ENCODE measurements around the gene CAPZA2. TPM values are rescaled to one million over a fixed set of nuclear protein-coding genes. Genes with fewer than 3 reads are reported as not detected.

Gene CAPZA2
- total RNA-seq, 4 donors from 2014 or later, result 115 to 152 (median 125) TPM

DNA sequence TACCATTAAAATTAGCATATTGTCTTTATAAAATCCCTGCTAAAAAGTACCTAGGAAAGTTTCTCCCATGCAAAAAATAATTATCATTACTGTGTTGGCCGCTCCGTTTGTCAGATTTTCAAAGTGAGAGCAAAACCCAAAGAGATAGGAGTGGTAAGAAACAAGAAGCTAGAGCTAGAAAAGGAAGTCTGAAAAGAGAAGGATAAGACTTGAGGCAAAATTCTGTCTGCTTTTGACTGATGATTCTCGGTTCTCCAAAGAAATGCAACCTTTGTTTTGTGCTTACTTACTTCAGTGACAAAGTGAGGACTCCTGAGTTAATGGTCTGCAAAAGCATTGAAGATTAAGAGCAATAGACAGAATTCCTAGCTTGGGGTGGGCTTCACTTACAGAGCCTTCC lies 33.3 kb upstream of the CAPZA2 start:
- TF ChIP-seq, protein P1, sequence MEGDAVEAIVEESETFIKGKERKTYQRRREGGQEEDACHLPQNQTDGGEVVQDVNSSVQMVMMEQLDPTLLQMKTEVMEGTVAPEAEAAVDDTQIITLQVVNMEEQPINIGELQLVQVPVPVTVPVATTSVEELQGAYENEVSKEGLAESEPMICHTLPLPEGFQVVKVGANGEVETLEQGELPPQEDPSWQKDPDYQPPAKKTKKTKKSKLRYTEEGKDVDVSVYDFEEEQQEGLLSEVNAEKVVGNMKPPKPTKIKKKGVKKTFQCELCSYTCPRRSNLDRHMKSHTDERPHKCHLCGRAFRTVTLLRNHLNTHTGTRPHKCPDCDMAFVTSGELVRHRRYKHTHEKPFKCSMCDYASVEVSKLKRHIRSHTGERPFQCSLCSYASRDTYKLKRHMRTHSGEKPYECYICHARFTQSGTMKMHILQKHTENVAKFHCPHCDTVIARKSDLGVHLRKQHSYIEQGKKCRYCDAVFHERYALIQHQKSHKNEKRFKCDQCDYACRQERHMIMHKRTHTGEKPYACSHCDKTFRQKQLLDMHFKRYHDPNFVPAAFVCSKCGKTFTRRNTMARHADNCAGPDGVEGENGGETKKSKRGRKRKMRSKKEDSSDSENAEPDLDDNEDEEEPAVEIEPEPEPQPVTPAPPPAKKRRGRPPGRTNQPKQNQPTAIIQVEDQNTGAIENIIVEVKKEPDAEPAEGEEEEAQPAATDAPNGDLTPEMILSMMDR (IDR thresholded peaks at IDR 0.05), result no peak
- DNase-seq (ENCODE audit: low spot score) (no peak), ATAC-seq (ENCODE audit: low FRiP score) (no peak)

DNA sequence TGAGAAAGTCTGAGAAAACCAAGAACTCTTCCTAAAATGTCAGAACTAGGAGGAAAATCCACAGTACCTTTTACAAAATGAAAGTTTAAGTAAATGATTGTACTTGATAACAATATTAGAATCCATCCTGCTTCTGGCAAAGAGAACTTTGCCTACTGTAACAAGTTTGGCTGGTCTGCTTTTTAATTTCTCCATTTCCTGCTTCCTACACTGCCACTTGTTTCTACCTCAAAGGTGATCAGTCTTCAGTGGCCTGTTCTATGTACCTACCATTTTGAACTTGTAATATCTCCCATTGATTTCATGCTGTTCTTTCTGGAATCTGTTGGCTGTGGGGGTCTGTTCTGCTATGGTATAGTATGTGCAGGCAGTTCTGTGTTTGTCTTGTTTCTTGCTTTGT lies 32.9 kb upstream of the CAPZA2 start:
- no peak for DNase-seq (ENCODE audit: low spot score)
- TF ChIP-seq, protein P1 (IDR thresholded peaks at IDR 0.05), result no peak
- ATAC-seq (ENCODE audit: low FRiP score), result no peak

DNA sequence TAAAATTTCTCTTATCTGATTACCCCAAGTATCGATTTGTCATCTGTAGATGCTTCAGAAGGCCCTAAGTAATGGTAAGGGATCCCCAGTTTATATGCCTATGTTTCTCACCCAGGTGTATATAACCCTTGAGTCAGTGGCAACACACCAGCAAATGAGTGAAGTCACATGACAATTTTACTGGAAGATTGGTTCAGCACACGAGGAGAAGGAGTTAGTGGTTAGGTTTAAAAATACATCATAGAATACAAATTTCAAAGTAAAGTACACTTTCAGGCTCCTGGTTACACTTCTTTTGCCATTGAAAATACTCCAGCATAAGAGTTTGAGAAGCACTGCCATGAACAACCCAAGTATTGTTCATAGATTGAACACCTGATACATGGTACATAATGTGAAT lies 29.7 kb upstream of the CAPZA2 start:
- ATAC-seq (ENCODE audit: low FRiP score), result no peak

DNA sequence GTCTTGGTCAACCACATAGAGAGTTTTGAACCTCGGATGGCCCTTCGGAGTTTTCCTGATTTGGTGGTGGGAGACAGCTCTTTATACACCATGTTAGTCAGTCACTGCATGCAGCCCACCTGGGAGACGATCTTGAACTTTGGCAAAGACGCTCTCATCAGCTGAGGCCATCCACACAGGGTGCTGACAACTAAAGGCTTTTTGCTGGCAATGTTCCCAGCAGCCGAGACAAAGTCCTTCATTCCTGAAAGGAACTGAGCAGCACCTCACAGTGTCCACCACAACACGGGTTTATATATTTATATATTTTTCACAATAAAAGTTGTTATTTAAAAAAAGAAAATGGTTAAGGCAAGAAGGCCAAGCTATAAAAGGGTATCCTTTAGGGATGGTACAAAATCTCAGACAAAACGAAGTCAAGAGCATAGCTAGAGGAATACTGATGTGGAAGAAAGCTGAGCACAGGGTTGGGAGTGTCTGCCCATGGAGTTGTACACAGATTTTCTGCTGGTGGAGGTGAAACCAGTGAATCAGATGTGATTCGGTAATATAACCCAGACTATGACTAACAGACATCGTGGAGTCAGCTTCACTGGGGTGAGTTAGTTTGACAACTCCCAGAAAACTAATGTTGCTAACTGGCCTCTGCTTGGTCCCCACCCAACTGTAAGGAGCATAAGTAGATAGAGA lies 27.4 kb upstream of the CAPZA2 start:
- TF ChIP-seq, protein P1 (IDR thresholded peaks at IDR 0.05), result no peak
- ATAC-seq (ENCODE audit: low FRiP score) (no peak), DNase-seq (ENCODE audit: low spot score) (no peak)

More for the DNA sequence above, 29.7 kb upstream of the CAPZA2 start:
- TF ChIP-seq, protein P1 (IDR thresholded peaks at IDR 0.05), result no peak
- DNase-seq (ENCODE audit: low spot score), result no peak

DNA sequence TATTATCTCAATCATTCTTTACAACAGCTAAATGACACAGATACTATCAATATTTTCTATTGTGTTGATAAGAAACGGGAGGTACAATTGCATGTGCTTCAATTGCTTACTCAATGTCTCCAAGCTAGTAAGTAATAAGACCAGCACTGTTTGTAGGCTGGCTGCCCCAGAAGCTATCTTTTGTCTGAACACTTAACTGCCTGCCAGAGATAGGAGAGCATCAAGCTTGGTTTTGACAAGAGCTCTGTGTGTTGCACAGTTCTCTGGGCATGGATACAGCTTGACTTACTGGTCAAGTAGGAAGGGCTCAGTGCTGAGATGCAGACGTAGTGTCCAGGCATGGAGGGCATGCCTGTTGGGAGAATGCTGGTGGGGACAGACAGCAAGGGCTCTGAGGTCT lies 26.3 kb upstream of the CAPZA2 start:
- ATAC-seq (ENCODE audit: low FRiP score), result no peak
- no peak for DNase-seq (ENCODE audit: low spot score)
- TF ChIP-seq, protein P1 (IDR thresholded peaks at IDR 0.05), result no peak

DNA sequence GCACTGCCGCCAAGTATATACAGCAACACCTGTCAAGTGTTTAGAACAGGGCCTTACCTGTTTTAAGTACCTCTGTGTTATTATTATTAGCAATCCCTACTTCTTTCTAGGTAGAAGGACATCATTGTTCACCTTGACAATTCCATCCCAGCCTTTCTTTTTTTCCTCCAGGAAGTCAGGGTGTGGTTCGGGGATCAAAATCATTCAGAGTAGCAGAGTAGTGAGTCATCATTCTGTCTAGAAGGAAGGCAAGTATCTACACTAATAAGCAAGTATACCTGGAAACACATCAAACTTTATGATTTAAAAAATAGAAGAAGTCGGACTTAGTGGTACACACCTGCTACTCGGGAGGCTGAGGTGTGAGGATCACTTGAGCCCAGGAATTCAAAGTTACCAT lies 25.5 kb upstream of the CAPZA2 start:
- ATAC-seq (ENCODE audit: low FRiP score) (no peak), DNase-seq (ENCODE audit: low spot score) (no peak)
- TF ChIP-seq, protein P1 (IDR thresholded peaks at IDR 0.05), result no peak

DNA sequence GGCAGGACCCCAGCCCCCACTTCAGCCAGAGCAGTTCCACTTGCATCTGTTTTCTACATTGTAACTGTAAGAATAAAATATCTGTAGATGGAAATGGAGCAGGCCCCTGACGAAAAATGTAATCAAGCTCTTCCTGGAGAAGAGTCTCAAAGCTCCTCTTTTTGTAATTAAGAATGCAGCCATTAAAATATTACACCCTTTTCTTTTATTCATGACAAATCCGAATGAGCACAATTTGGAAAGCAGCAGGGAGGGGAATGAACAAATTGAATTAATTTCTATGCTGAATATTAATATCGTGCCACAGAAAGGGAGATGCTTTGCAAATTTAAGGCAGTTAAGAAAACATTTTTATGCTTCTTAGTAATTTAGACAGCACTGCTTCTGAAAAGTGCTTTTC lies 24.8 kb upstream of the CAPZA2 start:
- ATAC-seq (ENCODE audit: low FRiP score), result no peak
- no peak for DNase-seq (ENCODE audit: low spot score)
- TF ChIP-seq, protein P1 (IDR thresholded peaks at IDR 0.05), result no peak
